PC-3 (cell line): ENCODE results near the gene HSPH1. TPM values are rescaled to one million over a fixed set of nuclear protein-coding genes. Genes with fewer than 3 reads are reported as not detected.
"Not testable (repeated sequence)": the region's sequence is repeated elsewhere in the genome, so short reads cannot be mapped to it uniquely, and the experiment has no call there.

Experiments used
- ATAC-seq: fragments of 200-7000 bp; cut with Tn5 transposase; 2 replicates; pipeline ENCODE4 v1.9.1; 2020; ENCODE audit warnings: mild to moderate bottlenecking, moderate library complexity
- BruUV-seq: library from RNA; stranded (reverse); fragments of 400-500 nt; replicated peaks from 2 replicates; lab custom pipeline; 2021; lab: Mats Ljungman, UMichigan
- CTCF ChIA-PET: fragments of 300-600 bp; sonication (Branson Sonifier 250); formaldehyde crosslinking; loops from one replicate; lab custom pipeline; 2022; ENCODE audit warnings: antibody characterized with exemption; lab: Charles Lee
- POLR2A ChIA-PET: fragments of 300-600 bp; sonication (Branson Sonifier 250); formaldehyde crosslinking; loops from one replicate; lab custom pipeline; 2022; ENCODE audit warnings: antibody characterized with exemption; ENCODE audit not compliant: unreplicated experiment; lab: Charles Lee
- DNase-seq: peaks from one replicate; pipeline ENCODE4 v3.0.0-alpha.2; 2015
- H2AFZ ChIP-seq: fragments of 300-600 bp; sonication (generic); 2 replicates; pipeline ENCODE4 v1.6.0; 2016; ENCODE audit warnings: antibody characterized with exemption, low read length
- H3F3A ChIP-seq: fragments of 300-600 bp; sonication (generic); one replicate; pipeline ENCODE4 v1.6.0; 2017; ENCODE audit warnings: antibody characterized with exemption, low read length, control low read depth, mild to moderate bottlenecking; ENCODE audit not compliant: unreplicated experiment
- H3K27ac ChIP-seq: fragments of 300-600 bp; sonication (generic); 2 replicates; pipeline ENCODE4 v1.5.1; 2016; ENCODE audit warnings: mild to moderate bottlenecking, low read length
- H3K27me3 ChIP-seq: fragments of 300-600 bp; sonication (generic); 2 replicates; pipeline ENCODE4 v1.6.1; 2016; ENCODE audit warnings: low read length, mixed read lengths
- H3K36me3 ChIP-seq: fragments of 300-600 bp; sonication (generic); 2 replicates; pipeline ENCODE4 v1.6.1; 2016; ENCODE audit warnings: low read depth, mixed run types, low read length, mixed read lengths
- H3K4me1 ChIP-seq: fragments of 300-600 bp; sonication (generic); 2 replicates; pipeline ENCODE4 v1.5.1; 2016; ENCODE audit warnings: low read length; ENCODE audit not compliant: insufficient read depth
- H3K4me2 ChIP-seq: fragments of 300-600 bp; sonication (generic); 2 replicates; pipeline ENCODE4 v1.6.0; 2016; ENCODE audit warnings: low read length
- H3K4me3 ChIP-seq: fragments of 300-600 bp; sonication (generic); 2 replicates; pipeline ENCODE4 v1.5.1; 2016; ENCODE audit warnings: mild to moderate bottlenecking, low read length, mixed read lengths
- H3K79me2 ChIP-seq: fragments of 300-600 bp; sonication (generic); 2 replicates; pipeline ENCODE4 v1.6.1; 2017; ENCODE audit warnings: low read length, mixed read lengths
- H3K9ac ChIP-seq: fragments of 300-600 bp; sonication (generic); 2 replicates; pipeline ENCODE4 v1.6.0; 2016; ENCODE audit warnings: mild to moderate bottlenecking, low read length
- H3K9me2 ChIP-seq: fragments of 300-600 bp; sonication (generic); replicated peaks from 2 replicates; pipeline ENCODE4 v1.6.1; 2016; ENCODE audit warnings: mixed run types, low read length, mixed read lengths
- H3K9me3 ChIP-seq: fragments of 300-600 bp; sonication (generic); 2 replicates; pipeline ENCODE4 v1.6.1; 2016; ENCODE audit warnings: low read length, mixed read lengths
- H4K20me1 ChIP-seq: fragments of 300-600 bp; sonication (generic); 2 replicates; pipeline ENCODE4 v1.6.1; 2016; ENCODE audit warnings: low read length, mixed read lengths
- CTCF ChIP-seq: fragments of 300-600 bp; sonication (generic); conservative IDR thresholded peaks from 2 replicates; pipeline ENCODE4 v1.5.1; 2017; ENCODE audit warnings: antibody characterized with exemption, low read depth, mild to moderate bottlenecking, low read length
- EZH2 ChIP-seq: fragments of 300-600 bp; sonication (generic); IDR thresholded peaks from one replicate; pipeline ENCODE4 v1.6.1; 2017; ENCODE audit warnings: antibody characterized with exemption, mild to moderate bottlenecking, low read length; ENCODE audit not compliant: unreplicated experiment
- EZH2phosphoT487 ChIP-seq: fragments of 300-600 bp; sonication (generic); IDR thresholded peaks from 2 replicates; pipeline ENCODE4 v1.6.1; 2018; ENCODE audit warnings: mild to moderate bottlenecking, antibody characterized with exemption, low read length, borderline replicate concordance
- intact Hi-C: fragments of 100-400 bp; cut with micrococcal nuclease; formaldehyde crosslinking; loops from 2 replicates; pipeline ENCODE4 v1.9.0; 2023
- total RNA-seq: library from RNA; depleted of rRNA; stranded (reverse); fragments of >200 nt; gene quantifications from 2 replicates; pipeline ENCODE4 v1.2.3, GENCODE V29; 2014

The HSPH1 gene
- total RNA-seq, 1 experiment from 2014 or later = 83.7 TPM

DNA sequence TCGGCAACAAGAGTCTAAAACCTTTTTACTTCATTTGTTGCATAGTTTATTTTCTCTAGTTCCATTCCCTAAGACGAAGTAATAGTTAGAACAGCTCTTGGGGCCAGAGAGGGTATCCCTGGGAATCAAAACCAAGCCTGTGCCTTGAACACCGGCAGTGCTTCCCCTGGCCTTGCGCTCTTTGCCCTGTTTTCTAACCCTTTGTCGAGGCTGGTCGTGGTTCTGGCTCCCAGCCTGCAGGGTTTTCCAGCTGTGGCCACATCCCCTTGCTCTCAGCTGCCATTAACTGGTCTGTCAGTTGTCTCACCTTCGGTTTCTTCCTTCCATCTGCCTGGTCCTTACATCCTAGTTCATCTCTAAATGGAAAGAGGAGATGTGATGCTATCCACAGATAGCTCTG, 61.0 kb downstream of the HSPH1 start:
- CTCF ChIA-PET = no interaction called here
- no peaks in the 10 kb centered on the region for H3K36me3 ChIP-seq
- TF ChIP-seq EZH2phosphoT487 (no peak), EZH2 (no peak), CTCF (no peak)

DNA sequence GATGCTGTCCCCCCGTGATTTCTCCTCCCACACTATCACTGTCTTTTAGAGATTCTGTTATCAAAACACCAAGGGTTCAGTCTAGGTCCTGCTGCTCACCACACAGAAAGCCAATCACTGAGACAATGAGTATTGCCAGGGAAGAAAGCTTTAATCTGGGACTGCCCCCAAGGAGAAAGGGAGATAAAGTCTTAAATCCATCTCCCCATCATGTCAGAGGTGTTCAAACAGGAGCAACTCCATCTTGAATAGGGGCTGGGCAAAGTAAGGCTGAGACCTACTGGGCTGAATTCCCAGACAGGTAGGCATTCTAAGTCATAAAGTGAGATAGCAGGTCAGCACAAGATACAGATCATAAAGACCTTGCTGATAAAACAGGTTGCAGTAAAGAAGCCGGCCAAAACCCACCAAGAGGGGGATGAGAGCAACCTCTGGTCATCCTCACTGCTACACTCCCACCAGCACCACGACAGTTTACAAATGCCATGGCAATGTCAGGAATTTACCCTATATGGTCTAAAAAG, 63.7 kb downstream of the HSPH1 start:
- H4K20me1 ChIP-seq, BruUV-seq, ATAC-seq, H3F3A ChIP-seq, POLR2A ChIA-PET, H3K9me3 ChIP-seq, H3K36me3 ChIP-seq, H3K4me1 ChIP-seq, H2AFZ ChIP-seq, CTCF ChIA-PET, H3K4me3 ChIP-seq, H3K27ac ChIP-seq, H3K4me2 ChIP-seq, H3K9ac ChIP-seq, DNase-seq, H3K79me2 ChIP-seq, intact Hi-C loops, H3K9me2 ChIP-seq: not testable (repeated sequence)
- H3K27me3 ChIP-seq = peaks cover 46% of the 10 kb centered on the region

More for the DNA sequence above, 61.0 kb downstream of the HSPH1 start:
- Histone ChIP-seq H3F3A (no peaks in the 10 kb centered on the region), H3K9me3 (no peaks in the 10 kb centered on the region), H3K79me2 (no peaks in the 10 kb centered on the region), H3K4me1 (no peaks in the 10 kb centered on the region), H3K27ac (no peak overlapping the region), H2AFZ (no peak overlapping the region), H3K4me3 (no peak overlapping the region), H4K20me1 (no peaks in the 10 kb centered on the region), H3K4me2 (no peak overlapping the region), H3K27me3 (peaks cover 62% of the 10 kb centered on the region), H3K9ac (no peak overlapping the region), H3K9me2 (no peaks in the 10 kb centered on the region)
- POLR2A ChIA-PET = no interaction called here
- no peak for DNase-seq
- no peak for ATAC-seq
- BruUV-seq = no TSS peak
- intact Hi-C loops = no loop called here

DNA sequence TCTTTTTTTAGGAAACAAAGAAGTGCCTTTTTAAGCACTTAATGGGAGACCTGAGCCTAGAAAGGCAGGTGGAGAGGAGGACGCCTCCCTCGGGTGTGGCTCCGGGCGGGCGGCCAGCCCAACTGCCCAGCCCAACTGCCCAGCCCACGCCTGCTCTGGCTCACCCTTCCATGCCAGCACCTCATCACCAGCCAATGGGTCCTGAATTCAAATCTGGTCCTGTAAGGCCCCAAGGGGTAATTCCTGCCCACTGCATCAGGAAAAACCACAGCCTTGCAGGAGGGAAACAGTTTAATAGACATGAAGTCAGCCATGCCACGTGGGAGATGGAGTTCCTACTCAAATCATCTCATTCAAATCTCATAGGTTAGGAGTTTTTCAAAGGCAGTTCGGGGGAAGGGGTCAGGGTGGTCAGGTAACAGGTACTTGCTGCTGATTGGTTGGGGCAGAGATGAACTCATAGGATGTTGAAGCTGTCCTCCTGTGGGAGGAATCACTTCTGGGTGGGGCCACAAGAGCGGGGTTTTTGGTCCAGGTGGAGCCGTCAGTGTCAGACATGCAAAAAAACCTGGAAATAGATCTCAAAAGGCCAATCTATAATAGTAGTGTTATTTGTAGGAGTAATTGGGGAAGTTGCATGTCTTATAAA, 64.9 kb downstream of the HSPH1 start:
- no peak overlapping the region for H2AFZ ChIP-seq
- TF ChIP-seq EZH2phosphoT487 = no peak
- no peak for TF ChIP-seq EZH2
- no peak for TF ChIP-seq CTCF
- no peak overlapping the region for H3K4me2 ChIP-seq

More for the DNA sequence above, 64.9 kb downstream of the HSPH1 start:
- no peaks in the 10 kb centered on the region for H3K79me2 ChIP-seq
- CTCF ChIA-PET = no interaction called here
- H3F3A ChIP-seq = no peaks in the 10 kb centered on the region
- H3K9ac ChIP-seq = no peak overlapping the region
- intact Hi-C loops = no loop called here
- peaks cover 34% of the 10 kb centered on the region for H3K27me3 ChIP-seq
- POLR2A ChIA-PET = interaction anchor here (0.5 kb wide), 1 partner anchor 32 kb away, joined by 4 read pairs; no protein-coding TSS in a partner anchor
- ATAC-seq (peak; percentile 73), DNase-seq (peak; percentile 50)
- H3K9me2 ChIP-seq = no peaks in the 10 kb centered on the region
- H3K36me3 ChIP-seq = no peaks in the 10 kb centered on the region
- H4K20me1 ChIP-seq = no peaks in the 10 kb centered on the region
- H3K4me1 ChIP-seq = peaks cover 8% of the 10 kb centered on the region; the same call in 1 of the 2 replicates
- H3K27ac ChIP-seq = no peak overlapping the region
- H3K4me3 ChIP-seq = no peak overlapping the region
- no TSS peak for BruUV-seq
- no peaks in the 10 kb centered on the region for H3K9me3 ChIP-seq
